WTC11 (cell line): Measurements from ENCODE around the gene MPEG1. TPM values are rescaled to one million over a fixed set of nuclear protein-coding genes. Genes with fewer than 3 reads are reported as not detected.

Source experiments
- ATAC-seq: fragments of 200-7000 bp; cut with Tn5 transposase; 2 replicates; pipeline ENCODE4 v1.10.0; 2021; ENCODE audit warnings: mild to moderate bottlenecking, moderate library complexity
- CTCF ChIA-PET: fragments of 300-600 bp; sonication (Branson Sonifier 250); formaldehyde crosslinking; loops from one replicate; lab custom pipeline; 2021; ENCODE audit warnings: antibody characterized with exemption; lab: Charles Lee
- POLR2A ChIA-PET: fragments of 350-600 bp; sonication (Branson Sonifier 250); formaldehyde crosslinking; loops from one replicate; lab custom pipeline; 2021; ENCODE audit warnings: antibody characterized with exemption; lab: Charles Lee
- DNase-seq: peaks from one replicate; pipeline ENCODE4 v3.0.0; 2021; ENCODE audit warnings: low spot score
- H3K27ac Mint-ChIP-seq: 2 replicates; pipeline ENCODE4 v1.8.0; 2021; ENCODE audit warnings: mixed read lengths
- H3K27me3 Mint-ChIP-seq: 2 replicates; pipeline ENCODE4 v1.8.0; 2021; ENCODE audit warnings: low read depth, mild to moderate bottlenecking, moderate library complexity, mixed read lengths
- H3K36me3 Mint-ChIP-seq: 2 replicates; pipeline ENCODE4 v1.8.0; 2021; ENCODE audit warnings: mixed read lengths
- H3K4me1 Mint-ChIP-seq: 2 replicates; pipeline ENCODE4 v1.8.0; 2022; ENCODE audit warnings: mixed read lengths
- H3K4me3 Mint-ChIP-seq: 2 replicates; pipeline ENCODE4 v1.8.0; 2021; ENCODE audit warnings: mild to moderate bottlenecking, moderate library complexity, mixed read lengths
- H3K9me3 Mint-ChIP-seq: 2 replicates; pipeline ENCODE4 v1.8.0; 2021; ENCODE audit warnings: mixed read lengths
- CREB1 ChIP-seq: sonication (generic); formaldehyde crosslinking; IDR thresholded peaks from 2 replicates; pipeline ENCODE4 v1.8.0; 2023; ENCODE audit warnings: mild to moderate bottlenecking, missing genetic modification reagents
- ELF4 ChIP-seq: sonication (generic); formaldehyde crosslinking; IDR thresholded peaks from 2 replicates; pipeline ENCODE4 v1.8.1; 2022; ENCODE audit warnings: low read depth, mild to moderate bottlenecking, moderate library complexity, missing genetic modification reagents
- MXD4 ChIP-seq: fragments of 250-450 bp; sonication (Bioruptor Pico); IDR thresholded peaks from 2 replicates; pipeline ENCODE4 v1.8.0; 2021; ENCODE audit warnings: mild to moderate bottlenecking, moderate library complexity, borderline replicate concordance
- NFATC4 ChIP-seq: fragments of 250-450 bp; sonication (Bioruptor Pico); IDR thresholded peaks from 2 replicates; pipeline ENCODE4 v1.9.0; 2021; ENCODE audit warnings: mild to moderate bottlenecking
- NR1H2 ChIP-seq: sonication (generic); formaldehyde crosslinking; IDR thresholded peaks from 2 replicates; pipeline ENCODE4 v1.9.0; 2021; ENCODE audit warnings: mild to moderate bottlenecking, moderate library complexity, missing genetic modification reagents
- RORB ChIP-seq: fragments of 250-450 bp; sonication (Bioruptor Pico); IDR thresholded peaks from 2 replicates; pipeline ENCODE4 v1.9.0; 2021; ENCODE audit warnings: mild to moderate bottlenecking
- SMAD3 ChIP-seq: sonication (generic); formaldehyde crosslinking; IDR thresholded peaks from 2 replicates; pipeline ENCODE4 v1.8.0; 2022; ENCODE audit warnings: missing genetic modification reagents, mild to moderate bottlenecking, borderline replicate concordance
- SMAD4 ChIP-seq: sonication (generic); formaldehyde crosslinking; IDR thresholded peaks from 2 replicates; pipeline ENCODE4 v1.8.0; 2022; ENCODE audit warnings: mild to moderate bottlenecking, missing genetic modification reagents
- SOX15 ChIP-seq: fragments of 250-450 bp; sonication (Bioruptor Pico); IDR thresholded peaks from 2 replicates; pipeline ENCODE4 v1.9.0; 2021; ENCODE audit warnings: mild to moderate bottlenecking
- total RNA-seq: library from RNA; stranded (reverse); gene quantifications from 3 replicates; pipeline ENCODE4 v1.2.3, GENCODE V29; 2021
- TF ChIP-seq, protein P1 (sequence below): sonication (generic); formaldehyde crosslinking; IDR thresholded peaks from 2 replicates; pipeline ENCODE4 v1.8.1; 2023; ENCODE audit warnings: mild to moderate bottlenecking, moderate library complexity, missing genetic modification reagents
- TF ChIP-seq, protein P2 (sequence below): sonication (generic); formaldehyde crosslinking; IDR thresholded peaks from 2 replicates; pipeline ENCODE4 v1.8.1; 2022; ENCODE audit warnings: mild to moderate bottlenecking, missing genetic modification reagents, moderate library complexity, borderline replicate concordance
- TF ChIP-seq, protein P3 (sequence below): sonication (generic); formaldehyde crosslinking; conservative IDR thresholded peaks from 2 replicates; pipeline ENCODE4 v1.8.1; 2023; ENCODE audit warnings: mild to moderate bottlenecking, low read depth, missing genetic modification reagents, moderate library complexity
- TF ChIP-seq, protein P4 (sequence below): sonication (generic); formaldehyde crosslinking; IDR thresholded peaks from 2 replicates; pipeline ENCODE4 v1.8.1; 2022; ENCODE audit warnings: low read depth, missing genetic modification reagents, borderline replicate concordance
- TF ChIP-seq, protein P5 (sequence below): sonication (generic); formaldehyde crosslinking; IDR thresholded peaks from 2 replicates; pipeline ENCODE4 v1.8.1; 2022; ENCODE audit warnings: low read depth, mild to moderate bottlenecking, moderate library complexity, missing genetic modification reagents, borderline replicate concordance
- TF ChIP-seq, protein P6 (sequence below): fragments of 250-450 bp; sonication (Bioruptor Pico); IDR thresholded peaks from 2 replicates; pipeline ENCODE4 v1.8.0; 2021; ENCODE audit warnings: mild to moderate bottlenecking
- TF ChIP-seq, protein P7 (sequence below): sonication (generic); formaldehyde crosslinking; IDR thresholded peaks from 2 replicates; pipeline ENCODE4 v1.8.0; 2023; ENCODE audit warnings: missing genetic modification reagents, mild to moderate bottlenecking, borderline replicate concordance
- TF ChIP-seq, protein P8 (sequence below): sonication (generic); formaldehyde crosslinking; IDR thresholded peaks from 2 replicates; pipeline ENCODE4 v1.8.1; 2023; ENCODE audit warnings: mild to moderate bottlenecking, missing genetic modification reagents

MPEG1 gene
- total RNA-seq, 1 experiment from 2014 or later: 0.09 TPM

DNA sequence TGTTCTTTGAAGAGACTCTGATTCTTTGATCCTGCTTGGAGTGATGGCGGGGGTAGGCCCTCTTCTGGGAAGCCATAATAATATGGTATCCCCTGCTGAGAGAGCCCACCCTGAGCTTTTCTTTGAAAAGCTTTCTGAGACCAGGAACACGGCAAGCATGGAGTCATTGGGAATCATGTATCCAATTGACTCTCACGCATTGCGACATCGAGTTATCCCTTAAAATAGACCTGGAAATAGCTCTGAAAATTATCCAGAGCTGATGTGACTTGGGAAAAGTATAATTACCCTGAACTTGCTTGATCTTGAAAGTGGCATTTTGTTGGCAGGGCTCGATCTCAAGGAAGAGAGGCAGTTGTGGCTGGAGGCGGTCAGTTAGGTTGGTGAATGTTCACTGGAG, 36.8 kb upstream of the MPEG1 start:
- Mint-ChIP-seq H3K9me3 (peaks cover 41% of the 10 kb centered on the region), H3K27me3 (peaks cover 3% of the 10 kb centered on the region; the same call in 1 of the 2 replicates), H3K4me3 (no peak overlapping the region), H3K27ac (no peak overlapping the region), H3K36me3 (no peaks in the 10 kb centered on the region), H3K4me1 (peaks cover 10% of the 10 kb centered on the region)
- DNase-seq (no peak), ATAC-seq (no peak)
- POLR2A ChIA-PET: no interaction called here
- CTCF ChIA-PET: no interaction called here
- no peak for TF ChIP-seq NFATC4 (CRISPR knock-in tag)
- no peak for TF ChIP-seq SMAD3
- TF ChIP-seq, protein P1, sequence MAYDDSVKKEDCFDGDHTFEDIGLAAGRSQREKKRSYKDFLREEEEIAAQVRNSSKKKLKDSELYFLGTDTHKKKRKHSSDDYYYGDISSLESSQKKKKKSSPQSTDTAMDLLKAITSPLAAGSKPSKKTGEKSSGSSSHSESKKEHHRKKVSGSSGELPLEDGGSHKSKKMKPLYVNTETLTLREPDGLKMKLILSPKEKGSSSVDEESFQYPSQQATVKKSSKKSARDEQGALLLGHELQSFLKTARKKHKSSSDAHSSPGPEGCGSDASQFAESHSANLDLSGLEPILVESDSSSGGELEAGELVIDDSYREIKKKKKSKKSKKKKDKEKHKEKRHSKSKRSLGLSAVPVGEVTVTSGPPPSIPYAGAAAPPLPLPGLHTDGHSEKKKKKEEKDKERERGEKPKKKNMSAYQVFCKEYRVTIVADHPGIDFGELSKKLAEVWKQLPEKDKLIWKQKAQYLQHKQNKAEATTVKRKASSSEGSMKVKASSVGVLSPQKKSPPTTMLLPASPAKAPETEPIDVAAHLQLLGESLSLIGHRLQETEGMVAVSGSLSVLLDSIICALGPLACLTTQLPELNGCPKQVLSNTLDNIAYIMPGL (CRISPR knock-in tag): no peak
- TF ChIP-seq, protein P2, sequence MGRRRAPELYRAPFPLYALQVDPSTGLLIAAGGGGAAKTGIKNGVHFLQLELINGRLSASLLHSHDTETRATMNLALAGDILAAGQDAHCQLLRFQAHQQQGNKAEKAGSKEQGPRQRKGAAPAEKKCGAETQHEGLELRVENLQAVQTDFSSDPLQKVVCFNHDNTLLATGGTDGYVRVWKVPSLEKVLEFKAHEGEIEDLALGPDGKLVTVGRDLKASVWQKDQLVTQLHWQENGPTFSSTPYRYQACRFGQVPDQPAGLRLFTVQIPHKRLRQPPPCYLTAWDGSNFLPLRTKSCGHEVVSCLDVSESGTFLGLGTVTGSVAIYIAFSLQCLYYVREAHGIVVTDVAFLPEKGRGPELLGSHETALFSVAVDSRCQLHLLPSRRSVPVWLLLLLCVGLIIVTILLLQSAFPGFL (CRISPR knock-in tag): no peak
- TF ChIP-seq MXD4 (CRISPR knock-in tag): no peak
- TF ChIP-seq NR1H2 (CRISPR knock-in tag): no peak
- TF ChIP-seq, protein P3, sequence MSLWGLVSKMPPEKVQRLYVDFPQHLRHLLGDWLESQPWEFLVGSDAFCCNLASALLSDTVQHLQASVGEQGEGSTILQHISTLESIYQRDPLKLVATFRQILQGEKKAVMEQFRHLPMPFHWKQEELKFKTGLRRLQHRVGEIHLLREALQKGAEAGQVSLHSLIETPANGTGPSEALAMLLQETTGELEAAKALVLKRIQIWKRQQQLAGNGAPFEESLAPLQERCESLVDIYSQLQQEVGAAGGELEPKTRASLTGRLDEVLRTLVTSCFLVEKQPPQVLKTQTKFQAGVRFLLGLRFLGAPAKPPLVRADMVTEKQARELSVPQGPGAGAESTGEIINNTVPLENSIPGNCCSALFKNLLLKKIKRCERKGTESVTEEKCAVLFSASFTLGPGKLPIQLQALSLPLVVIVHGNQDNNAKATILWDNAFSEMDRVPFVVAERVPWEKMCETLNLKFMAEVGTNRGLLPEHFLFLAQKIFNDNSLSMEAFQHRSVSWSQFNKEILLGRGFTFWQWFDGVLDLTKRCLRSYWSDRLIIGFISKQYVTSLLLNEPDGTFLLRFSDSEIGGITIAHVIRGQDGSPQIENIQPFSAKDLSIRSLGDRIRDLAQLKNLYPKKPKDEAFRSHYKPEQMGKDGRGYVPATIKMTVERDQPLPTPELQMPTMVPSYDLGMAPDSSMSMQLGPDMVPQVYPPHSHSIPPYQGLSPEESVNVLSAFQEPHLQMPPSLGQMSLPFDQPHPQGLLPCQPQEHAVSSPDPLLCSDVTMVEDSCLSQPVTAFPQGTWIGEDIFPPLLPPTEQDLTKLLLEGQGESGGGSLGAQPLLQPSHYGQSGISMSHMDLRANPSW (CRISPR knock-in tag): no peak
- no peak for TF ChIP-seq SOX15 (CRISPR knock-in tag)
- TF ChIP-seq RORB (CRISPR knock-in tag): no peak
- TF ChIP-seq, protein P4, sequence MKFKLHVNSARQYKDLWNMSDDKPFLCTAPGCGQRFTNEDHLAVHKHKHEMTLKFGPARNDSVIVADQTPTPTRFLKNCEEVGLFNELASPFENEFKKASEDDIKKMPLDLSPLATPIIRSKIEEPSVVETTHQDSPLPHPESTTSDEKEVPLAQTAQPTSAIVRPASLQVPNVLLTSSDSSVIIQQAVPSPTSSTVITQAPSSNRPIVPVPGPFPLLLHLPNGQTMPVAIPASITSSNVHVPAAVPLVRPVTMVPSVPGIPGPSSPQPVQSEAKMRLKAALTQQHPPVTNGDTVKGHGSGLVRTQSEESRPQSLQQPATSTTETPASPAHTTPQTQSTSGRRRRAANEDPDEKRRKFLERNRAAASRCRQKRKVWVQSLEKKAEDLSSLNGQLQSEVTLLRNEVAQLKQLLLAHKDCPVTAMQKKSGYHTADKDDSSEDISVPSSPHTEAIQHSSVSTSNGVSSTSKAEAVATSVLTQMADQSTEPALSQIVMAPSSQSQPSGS (CRISPR knock-in tag): no peak
- TF ChIP-seq, protein P5, sequence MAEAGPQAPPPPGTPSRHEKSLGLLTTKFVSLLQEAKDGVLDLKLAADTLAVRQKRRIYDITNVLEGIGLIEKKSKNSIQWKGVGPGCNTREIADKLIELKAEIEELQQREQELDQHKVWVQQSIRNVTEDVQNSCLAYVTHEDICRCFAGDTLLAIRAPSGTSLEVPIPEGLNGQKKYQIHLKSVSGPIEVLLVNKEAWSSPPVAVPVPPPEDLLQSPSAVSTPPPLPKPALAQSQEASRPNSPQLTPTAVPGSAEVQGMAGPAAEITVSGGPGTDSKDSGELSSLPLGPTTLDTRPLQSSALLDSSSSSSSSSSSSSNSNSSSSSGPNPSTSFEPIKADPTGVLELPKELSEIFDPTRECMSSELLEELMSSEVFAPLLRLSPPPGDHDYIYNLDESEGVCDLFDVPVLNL (CRISPR knock-in tag): no peak
- TF ChIP-seq, protein P6, sequence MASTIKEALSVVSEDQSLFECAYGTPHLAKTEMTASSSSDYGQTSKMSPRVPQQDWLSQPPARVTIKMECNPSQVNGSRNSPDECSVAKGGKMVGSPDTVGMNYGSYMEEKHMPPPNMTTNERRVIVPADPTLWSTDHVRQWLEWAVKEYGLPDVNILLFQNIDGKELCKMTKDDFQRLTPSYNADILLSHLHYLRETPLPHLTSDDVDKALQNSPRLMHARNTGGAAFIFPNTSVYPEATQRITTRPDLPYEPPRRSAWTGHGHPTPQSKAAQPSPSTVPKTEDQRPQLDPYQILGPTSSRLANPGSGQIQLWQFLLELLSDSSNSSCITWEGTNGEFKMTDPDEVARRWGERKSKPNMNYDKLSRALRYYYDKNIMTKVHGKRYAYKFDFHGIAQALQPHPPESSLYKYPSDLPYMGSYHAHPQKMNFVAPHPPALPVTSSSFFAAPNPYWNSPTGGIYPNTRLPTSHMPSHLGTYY (CRISPR knock-in tag): no peak
- TF ChIP-seq CREB1 (CRISPR knock-in tag): no peak
- TF ChIP-seq, protein P7, sequence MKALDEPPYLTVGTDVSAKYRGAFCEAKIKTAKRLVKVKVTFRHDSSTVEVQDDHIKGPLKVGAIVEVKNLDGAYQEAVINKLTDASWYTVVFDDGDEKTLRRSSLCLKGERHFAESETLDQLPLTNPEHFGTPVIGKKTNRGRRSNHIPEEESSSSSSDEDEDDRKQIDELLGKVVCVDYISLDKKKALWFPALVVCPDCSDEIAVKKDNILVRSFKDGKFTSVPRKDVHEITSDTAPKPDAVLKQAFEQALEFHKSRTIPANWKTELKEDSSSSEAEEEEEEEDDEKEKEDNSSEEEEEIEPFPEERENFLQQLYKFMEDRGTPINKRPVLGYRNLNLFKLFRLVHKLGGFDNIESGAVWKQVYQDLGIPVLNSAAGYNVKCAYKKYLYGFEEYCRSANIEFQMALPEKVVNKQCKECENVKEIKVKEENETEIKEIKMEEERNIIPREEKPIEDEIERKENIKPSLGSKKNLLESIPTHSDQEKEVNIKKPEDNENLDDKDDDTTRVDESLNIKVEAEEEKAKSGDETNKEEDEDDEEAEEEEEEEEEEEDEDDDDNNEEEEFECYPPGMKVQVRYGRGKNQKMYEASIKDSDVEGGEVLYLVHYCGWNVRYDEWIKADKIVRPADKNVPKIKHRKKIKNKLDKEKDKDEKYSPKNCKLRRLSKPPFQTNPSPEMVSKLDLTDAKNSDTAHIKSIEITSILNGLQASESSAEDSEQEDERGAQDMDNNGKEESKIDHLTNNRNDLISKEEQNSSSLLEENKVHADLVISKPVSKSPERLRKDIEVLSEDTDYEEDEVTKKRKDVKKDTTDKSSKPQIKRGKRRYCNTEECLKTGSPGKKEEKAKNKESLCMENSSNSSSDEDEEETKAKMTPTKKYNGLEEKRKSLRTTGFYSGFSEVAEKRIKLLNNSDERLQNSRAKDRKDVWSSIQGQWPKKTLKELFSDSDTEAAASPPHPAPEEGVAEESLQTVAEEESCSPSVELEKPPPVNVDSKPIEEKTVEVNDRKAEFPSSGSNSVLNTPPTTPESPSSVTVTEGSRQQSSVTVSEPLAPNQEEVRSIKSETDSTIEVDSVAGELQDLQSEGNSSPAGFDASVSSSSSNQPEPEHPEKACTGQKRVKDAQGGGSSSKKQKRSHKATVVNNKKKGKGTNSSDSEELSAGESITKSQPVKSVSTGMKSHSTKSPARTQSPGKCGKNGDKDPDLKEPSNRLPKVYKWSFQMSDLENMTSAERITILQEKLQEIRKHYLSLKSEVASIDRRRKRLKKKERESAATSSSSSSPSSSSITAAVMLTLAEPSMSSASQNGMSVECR (CRISPR knock-in tag): no peak
- no peak for TF ChIP-seq SMAD4 (CRISPR knock-in tag)
- TF ChIP-seq, protein P8, sequence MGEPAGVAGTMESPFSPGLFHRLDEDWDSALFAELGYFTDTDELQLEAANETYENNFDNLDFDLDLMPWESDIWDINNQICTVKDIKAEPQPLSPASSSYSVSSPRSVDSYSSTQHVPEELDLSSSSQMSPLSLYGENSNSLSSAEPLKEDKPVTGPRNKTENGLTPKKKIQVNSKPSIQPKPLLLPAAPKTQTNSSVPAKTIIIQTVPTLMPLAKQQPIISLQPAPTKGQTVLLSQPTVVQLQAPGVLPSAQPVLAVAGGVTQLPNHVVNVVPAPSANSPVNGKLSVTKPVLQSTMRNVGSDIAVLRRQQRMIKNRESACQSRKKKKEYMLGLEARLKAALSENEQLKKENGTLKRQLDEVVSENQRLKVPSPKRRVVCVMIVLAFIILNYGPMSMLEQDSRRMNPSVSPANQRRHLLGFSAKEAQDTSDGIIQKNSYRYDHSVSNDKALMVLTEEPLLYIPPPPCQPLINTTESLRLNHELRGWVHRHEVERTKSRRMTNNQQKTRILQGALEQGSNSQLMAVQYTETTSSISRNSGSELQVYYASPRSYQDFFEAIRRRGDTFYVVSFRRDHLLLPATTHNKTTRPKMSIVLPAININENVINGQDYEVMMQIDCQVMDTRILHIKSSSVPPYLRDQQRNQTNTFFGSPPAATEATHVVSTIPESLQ: no peak
- TF ChIP-seq ELF4 (CRISPR knock-in tag): no peak
